Upper lobe of left lung (tissue), 4 donors: ENCODE data around the gene BCL2.

Experiments
- POLR2AphosphoS5 ChIP-seq, 2 donors: sonication (generic); formaldehyde crosslinking; IDR thresholded peaks; one replicate each; pipeline ENCODE4 v1.5.1; 2017; ENCODE audit warnings: antibody characterized with exemption in 2 of 2
- TF ChIP-seq, protein P1 (sequence below), 6 experiments: fragments of 450-650 bp in 4 of 6; fragments of 200-600 bp in 2 of 6; sonication (generic) in 2 of 6; IDR thresholded peaks; one replicate each; pipeline ENCODE4 v1.5.1; 2016 to 2019; ENCODE audit warnings: antibody characterized with exemption in 6 of 6

DNA sequence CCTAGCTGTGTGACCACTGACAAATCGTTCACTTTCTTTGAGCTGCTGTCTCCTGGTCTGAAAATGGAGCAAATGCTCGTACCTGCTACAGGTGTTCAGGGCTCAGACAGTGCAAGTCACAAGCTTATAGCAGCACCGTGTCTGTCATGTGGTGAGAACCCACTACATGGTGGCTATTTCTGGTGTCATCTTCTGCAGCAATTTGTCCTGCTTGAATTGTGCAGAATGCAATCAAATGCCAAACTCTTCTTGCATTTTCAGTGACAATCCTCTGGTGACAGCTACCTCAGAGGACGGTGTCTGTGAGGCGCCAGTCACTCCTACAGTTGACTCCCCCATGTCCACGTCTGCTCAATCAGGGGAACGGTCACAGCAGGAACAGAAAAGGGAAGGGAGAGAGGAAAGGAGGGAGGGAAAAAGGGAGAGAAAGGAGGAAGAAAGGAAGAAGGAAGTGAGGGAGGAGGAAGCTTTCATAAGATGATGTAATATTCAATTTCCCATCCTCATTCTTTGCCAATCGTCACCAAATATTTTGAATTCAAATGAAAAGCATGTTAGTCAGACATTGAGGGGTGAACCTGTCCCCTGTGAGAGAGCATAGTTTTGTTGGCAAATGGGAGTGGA, 122.2 kb downstream of the BCL2 start:
- TF ChIP-seq, protein P1, sequence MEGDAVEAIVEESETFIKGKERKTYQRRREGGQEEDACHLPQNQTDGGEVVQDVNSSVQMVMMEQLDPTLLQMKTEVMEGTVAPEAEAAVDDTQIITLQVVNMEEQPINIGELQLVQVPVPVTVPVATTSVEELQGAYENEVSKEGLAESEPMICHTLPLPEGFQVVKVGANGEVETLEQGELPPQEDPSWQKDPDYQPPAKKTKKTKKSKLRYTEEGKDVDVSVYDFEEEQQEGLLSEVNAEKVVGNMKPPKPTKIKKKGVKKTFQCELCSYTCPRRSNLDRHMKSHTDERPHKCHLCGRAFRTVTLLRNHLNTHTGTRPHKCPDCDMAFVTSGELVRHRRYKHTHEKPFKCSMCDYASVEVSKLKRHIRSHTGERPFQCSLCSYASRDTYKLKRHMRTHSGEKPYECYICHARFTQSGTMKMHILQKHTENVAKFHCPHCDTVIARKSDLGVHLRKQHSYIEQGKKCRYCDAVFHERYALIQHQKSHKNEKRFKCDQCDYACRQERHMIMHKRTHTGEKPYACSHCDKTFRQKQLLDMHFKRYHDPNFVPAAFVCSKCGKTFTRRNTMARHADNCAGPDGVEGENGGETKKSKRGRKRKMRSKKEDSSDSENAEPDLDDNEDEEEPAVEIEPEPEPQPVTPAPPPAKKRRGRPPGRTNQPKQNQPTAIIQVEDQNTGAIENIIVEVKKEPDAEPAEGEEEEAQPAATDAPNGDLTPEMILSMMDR (IDR thresholded peaks at IDR 0.05): no peak
- no peak for TF ChIP-seq POLR2AphosphoS5 (IDR thresholded peaks at IDR 0.05)
